HEK293 (cell line): ENCODE measurements around the gene ZMYM2.
A peak's percentile ranks its signal among the peaks of the same experiment; 100 is the strongest.

Experiments
- GLI4 ChIP-seq: fragments of 450-650 bp; formaldehyde crosslinking; IDR thresholded peaks from 2 replicates; pipeline ENCODE4 v1.5.1; 2016; ENCODE audit warnings: missing biosample characterization, missing genetic modification characterization
- SCRT1 ChIP-seq: fragments of 450-650 bp; formaldehyde crosslinking; IDR thresholded peaks from 2 replicates; pipeline ENCODE4 v1.5.1; 2016; ENCODE audit warnings: missing biosample characterization, missing genetic modification characterization, borderline replicate concordance
- TCF7L2 ChIP-seq: IDR thresholded peaks from 2 replicates; pipeline ENCODE4 v1.6.1; 2011; ENCODE audit warnings: low read depth, mild to moderate bottlenecking, inconsistent platforms, low read length, moderate library complexity, borderline replicate concordance
- WT1 ChIP-seq: fragments of 450-650 bp; formaldehyde crosslinking; IDR thresholded peaks from 2 replicates; pipeline ENCODE4 v1.5.1; 2016; ENCODE audit warnings: missing biosample characterization, missing genetic modification characterization
- ZBTB7A ChIP-seq: fragments of 450-650 bp; formaldehyde crosslinking; IDR thresholded peaks from 2 replicates; pipeline ENCODE4 v1.5.1; 2016; ENCODE audit warnings: low read depth, missing biosample characterization, missing genetic modification characterization
- ZFHX2 ChIP-seq: fragments of 450-650 bp; formaldehyde crosslinking; conservative IDR thresholded peaks from 2 replicates; pipeline ENCODE4 v1.5.1; 2016; ENCODE audit warnings: missing biosample characterization, missing genetic modification characterization
- ZNF112 ChIP-seq: fragments of 450-650 bp; formaldehyde crosslinking; IDR thresholded peaks from 2 replicates; pipeline ENCODE4 v1.5.0; 2017; ENCODE audit warnings: missing biosample characterization, missing genetic modification characterization
- ZNF140 ChIP-seq: fragments of 450-650 bp; formaldehyde crosslinking; IDR thresholded peaks from 2 replicates; pipeline ENCODE4 v1.5.1; 2016; ENCODE audit warnings: missing biosample characterization, missing genetic modification characterization
- ZNF169 ChIP-seq: fragments of 450-650 bp; formaldehyde crosslinking; IDR thresholded peaks from 2 replicates; pipeline ENCODE4 v1.5.1; 2016; ENCODE audit warnings: missing biosample characterization, missing genetic modification characterization
- ZNF19 ChIP-seq: fragments of 450-650 bp; formaldehyde crosslinking; IDR thresholded peaks from 2 replicates; pipeline ENCODE4; 2016; ENCODE audit warnings: missing biosample characterization, missing genetic modification characterization, low read depth
- ZNF239 ChIP-seq: fragments of 450-650 bp; formaldehyde crosslinking; IDR thresholded peaks from 2 replicates; pipeline ENCODE4 v1.5.1; 2016; ENCODE audit warnings: missing biosample characterization, missing genetic modification characterization
- ZNF311 ChIP-seq: fragments of 450-650 bp; formaldehyde crosslinking; IDR thresholded peaks from 2 replicates; pipeline ENCODE4 v1.5.1; 2017; ENCODE audit warnings: missing biosample characterization, missing genetic modification characterization, borderline replicate concordance
- ZNF404 ChIP-seq: fragments of 450-650 bp; formaldehyde crosslinking; IDR thresholded peaks from 2 replicates; pipeline ENCODE4 v1.5.1; 2017; ENCODE audit warnings: missing biosample characterization, missing genetic modification characterization
- ZNF423 ChIP-seq: fragments of 450-650 bp; formaldehyde crosslinking; IDR thresholded peaks from 2 replicates; pipeline ENCODE4 v1.5.1; 2016; ENCODE audit warnings: missing biosample characterization, missing genetic modification characterization
- ZNF510 ChIP-seq: fragments of 450-650 bp; formaldehyde crosslinking; IDR thresholded peaks from 2 replicates; pipeline ENCODE4 v1.5.1; 2018; ENCODE audit warnings: mild to moderate bottlenecking, missing genetic modification characterization, missing biosample characterization; ENCODE audit not compliant: insufficient replicate concordance
- ZNF610 ChIP-seq: fragments of 450-650 bp; formaldehyde crosslinking; IDR thresholded peaks from 2 replicates; pipeline ENCODE4 v1.5.1; 2016; ENCODE audit warnings: missing biosample characterization, missing genetic modification characterization, borderline replicate concordance
- ZNF654 ChIP-seq: fragments of 450-650 bp; formaldehyde crosslinking; IDR thresholded peaks from 2 replicates; pipeline ENCODE4 v1.5.1; 2016; ENCODE audit warnings: low read depth, missing biosample characterization, missing genetic modification characterization
- ZNF830 ChIP-seq: fragments of 450-650 bp; IDR thresholded peaks from 2 replicates; pipeline ENCODE4 v1.5.0; 2018; ENCODE audit warnings: missing biosample characterization, missing genetic modification characterization, low read depth, mild to moderate bottlenecking, moderate library complexity
- TF ChIP-seq, protein P1 (sequence below): fragments of 450-650 bp; formaldehyde crosslinking; IDR thresholded peaks from 2 replicates; pipeline ENCODE4 v1.5.1; 2016; ENCODE audit warnings: missing biosample characterization, missing genetic modification characterization
- TF ChIP-seq, protein P2 (sequence below): fragments of 450-650 bp; formaldehyde crosslinking; IDR thresholded peaks from 2 replicates; pipeline ENCODE4 v1.5.1; 2017; ENCODE audit warnings: missing biosample characterization, missing genetic modification characterization
- TF ChIP-seq, protein P3 (sequence below): fragments of 450-650 bp; formaldehyde crosslinking; IDR thresholded peaks from 2 replicates; pipeline ENCODE4 v1.5.1; 2016; ENCODE audit warnings: missing biosample characterization, missing genetic modification characterization, borderline replicate concordance
- TF ChIP-seq, protein P4 (sequence below): fragments of 450-650 bp; formaldehyde crosslinking; IDR thresholded peaks from 2 replicates; pipeline ENCODE4 v1.5.1; 2016; ENCODE audit warnings: missing biosample characterization, missing genetic modification characterization
- TF ChIP-seq, protein P5 (sequence below): IDR thresholded peaks from 2 replicates; pipeline ENCODE4 v1.6.1; 2011; ENCODE audit warnings: mild to moderate bottlenecking, low read depth, low read length, borderline replicate concordance
- TF ChIP-seq, protein P6 (sequence below): fragments of 450-650 bp; formaldehyde crosslinking; IDR thresholded peaks from 2 replicates; pipeline ENCODE4 v1.5.1; 2016; ENCODE audit warnings: missing biosample characterization, missing genetic modification characterization
- TF ChIP-seq, protein P7 (sequence below): fragments of 450-650 bp; formaldehyde crosslinking; IDR thresholded peaks from 2 replicates; pipeline ENCODE4 v1.5.1; 2016; ENCODE audit warnings: missing biosample characterization, missing genetic modification characterization
- TF ChIP-seq, protein P8 (sequence below): fragments of 450-650 bp; formaldehyde crosslinking; IDR thresholded peaks from 2 replicates; pipeline ENCODE4 v1.5.1; 2017; ENCODE audit warnings: missing biosample characterization, mild to moderate bottlenecking, missing genetic modification characterization, moderate library complexity

ZMYM2 gene

DNA sequence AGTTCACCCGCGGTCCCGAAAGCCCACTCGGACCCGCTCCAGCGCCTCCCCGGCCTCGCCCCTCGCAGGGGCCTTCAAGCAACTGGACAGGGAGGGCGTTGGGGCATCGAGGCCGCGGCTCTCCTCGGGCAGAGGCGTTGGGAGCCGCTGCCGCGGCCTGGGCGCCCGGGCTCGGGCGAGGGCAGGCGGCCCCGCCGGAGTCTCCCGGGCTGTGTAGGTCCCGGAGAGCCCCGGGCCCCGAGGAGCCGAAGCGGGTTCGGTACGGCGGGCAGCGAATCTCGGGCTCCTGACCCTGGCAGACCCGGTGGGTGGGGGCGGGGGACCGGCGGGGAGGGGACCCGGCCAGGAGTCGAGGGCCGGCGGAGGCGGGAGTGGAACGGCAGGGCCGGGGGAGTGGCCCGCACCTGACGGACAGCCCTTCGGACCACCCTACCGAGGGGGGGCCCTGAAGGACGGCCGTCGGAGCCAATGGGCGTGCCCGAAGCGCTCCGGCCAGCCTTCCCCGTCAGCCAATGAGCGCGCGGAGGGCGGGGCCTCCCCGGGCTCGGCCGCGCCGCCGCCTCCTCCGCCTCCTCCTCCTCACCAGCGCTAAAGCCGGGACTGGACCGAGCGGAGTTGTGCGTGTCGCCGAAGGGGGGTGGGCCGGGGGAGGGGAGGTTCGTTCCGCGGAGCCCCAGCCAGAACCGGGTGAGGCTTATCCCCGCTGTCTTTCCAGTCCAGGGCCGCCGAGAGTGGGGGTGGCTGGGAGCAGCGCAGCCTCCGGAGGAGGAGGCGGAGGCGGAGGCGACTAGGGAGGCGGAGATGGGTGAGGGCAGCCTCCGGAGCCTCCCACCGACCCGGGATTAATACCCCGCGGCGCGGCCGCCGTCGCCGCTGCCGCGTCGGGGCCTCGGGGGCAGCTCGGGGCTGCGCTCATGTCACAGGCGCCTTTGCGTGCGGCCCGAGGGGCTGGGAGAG is at the start of gene ZMYM2 (continued):
- TF ChIP-seq, protein P1, sequence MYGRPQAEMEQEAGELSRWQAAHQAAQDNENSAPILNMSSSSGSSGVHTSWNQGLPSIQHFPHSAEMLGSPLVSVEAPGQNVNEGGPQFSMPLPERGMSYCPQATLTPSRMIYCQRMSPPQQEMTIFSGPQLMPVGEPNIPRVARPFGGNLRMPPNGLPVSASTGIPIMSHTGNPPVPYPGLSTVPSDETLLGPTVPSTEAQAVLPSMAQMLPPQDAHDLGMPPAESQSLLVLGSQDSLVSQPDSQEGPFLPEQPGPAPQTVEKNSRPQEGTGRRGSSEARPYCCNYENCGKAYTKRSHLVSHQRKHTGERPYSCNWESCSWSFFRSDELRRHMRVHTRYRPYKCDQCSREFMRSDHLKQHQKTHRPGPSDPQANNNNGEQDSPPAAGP (tag by site-specific recombination): peak; percentile 56; the same call in 1 of the 2 replicates
- TF ChIP-seq, protein P2, sequence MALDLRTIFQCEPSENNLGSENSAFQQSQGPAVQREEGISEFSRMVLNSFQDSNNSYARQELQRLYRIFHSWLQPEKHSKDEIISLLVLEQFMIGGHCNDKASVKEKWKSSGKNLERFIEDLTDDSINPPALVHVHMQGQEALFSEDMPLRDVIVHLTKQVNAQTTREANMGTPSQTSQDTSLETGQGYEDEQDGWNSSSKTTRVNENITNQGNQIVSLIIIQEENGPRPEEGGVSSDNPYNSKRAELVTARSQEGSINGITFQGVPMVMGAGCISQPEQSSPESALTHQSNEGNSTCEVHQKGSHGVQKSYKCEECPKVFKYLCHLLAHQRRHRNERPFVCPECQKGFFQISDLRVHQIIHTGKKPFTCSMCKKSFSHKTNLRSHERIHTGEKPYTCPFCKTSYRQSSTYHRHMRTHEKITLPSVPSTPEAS (tag by site-specific recombination): no peak
- TF ChIP-seq ZNF112: no peak
- no peak for TF ChIP-seq SCRT1 (tag by site-specific recombination)
- TF ChIP-seq ZNF169 (tag by site-specific recombination): no peak
- no peak for TF ChIP-seq GLI4
- no peak for TF ChIP-seq ZNF654 (tag by site-specific recombination)
- TF ChIP-seq ZNF404: no peak
- no peak for TF ChIP-seq ZBTB7A (tag by site-specific recombination)
- TF ChIP-seq ZNF239 (tag by site-specific recombination): no peak
- TF ChIP-seq, protein P3, sequence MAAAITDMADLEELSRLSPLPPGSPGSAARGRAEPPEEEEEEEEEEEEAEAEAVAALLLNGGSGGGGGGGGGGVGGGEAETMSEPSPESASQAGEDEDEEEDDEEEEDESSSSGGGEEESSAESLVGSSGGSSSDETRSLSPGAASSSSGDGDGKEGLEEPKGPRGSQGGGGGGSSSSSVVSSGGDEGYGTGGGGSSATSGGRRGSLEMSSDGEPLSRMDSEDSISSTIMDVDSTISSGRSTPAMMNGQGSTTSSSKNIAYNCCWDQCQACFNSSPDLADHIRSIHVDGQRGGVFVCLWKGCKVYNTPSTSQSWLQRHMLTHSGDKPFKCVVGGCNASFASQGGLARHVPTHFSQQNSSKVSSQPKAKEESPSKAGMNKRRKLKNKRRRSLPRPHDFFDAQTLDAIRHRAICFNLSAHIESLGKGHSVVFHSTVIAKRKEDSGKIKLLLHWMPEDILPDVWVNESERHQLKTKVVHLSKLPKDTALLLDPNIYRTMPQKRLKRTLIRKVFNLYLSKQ (tag by site-specific recombination): no peak
- TF ChIP-seq WT1 (tag by site-specific recombination): peak; percentile 12; the same call in 1 of the 2 replicates
- TF ChIP-seq ZNF830 (tag by site-specific recombination): no peak
- TF ChIP-seq, protein P4, sequence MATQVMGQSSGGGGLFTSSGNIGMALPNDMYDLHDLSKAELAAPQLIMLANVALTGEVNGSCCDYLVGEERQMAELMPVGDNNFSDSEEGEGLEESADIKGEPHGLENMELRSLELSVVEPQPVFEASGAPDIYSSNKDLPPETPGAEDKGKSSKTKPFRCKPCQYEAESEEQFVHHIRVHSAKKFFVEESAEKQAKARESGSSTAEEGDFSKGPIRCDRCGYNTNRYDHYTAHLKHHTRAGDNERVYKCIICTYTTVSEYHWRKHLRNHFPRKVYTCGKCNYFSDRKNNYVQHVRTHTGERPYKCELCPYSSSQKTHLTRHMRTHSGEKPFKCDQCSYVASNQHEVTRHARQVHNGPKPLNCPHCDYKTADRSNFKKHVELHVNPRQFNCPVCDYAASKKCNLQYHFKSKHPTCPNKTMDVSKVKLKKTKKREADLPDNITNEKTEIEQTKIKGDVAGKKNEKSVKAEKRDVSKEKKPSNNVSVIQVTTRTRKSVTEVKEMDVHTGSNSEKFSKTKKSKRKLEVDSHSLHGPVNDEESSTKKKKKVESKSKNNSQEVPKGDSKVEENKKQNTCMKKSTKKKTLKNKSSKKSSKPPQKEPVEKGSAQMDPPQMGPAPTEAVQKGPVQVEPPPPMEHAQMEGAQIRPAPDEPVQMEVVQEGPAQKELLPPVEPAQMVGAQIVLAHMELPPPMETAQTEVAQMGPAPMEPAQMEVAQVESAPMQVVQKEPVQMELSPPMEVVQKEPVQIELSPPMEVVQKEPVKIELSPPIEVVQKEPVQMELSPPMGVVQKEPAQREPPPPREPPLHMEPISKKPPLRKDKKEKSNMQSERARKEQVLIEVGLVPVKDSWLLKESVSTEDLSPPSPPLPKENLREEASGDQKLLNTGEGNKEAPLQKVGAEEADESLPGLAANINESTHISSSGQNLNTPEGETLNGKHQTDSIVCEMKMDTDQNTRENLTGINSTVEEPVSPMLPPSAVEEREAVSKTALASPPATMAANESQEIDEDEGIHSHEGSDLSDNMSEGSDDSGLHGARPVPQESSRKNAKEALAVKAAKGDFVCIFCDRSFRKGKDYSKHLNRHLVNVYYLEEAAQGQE: no peak
- TF ChIP-seq TCF7L2: no peak
- TF ChIP-seq ZNF510 (tag by site-specific recombination): no peak
- no peak for TF ChIP-seq ZNF140 (tag by site-specific recombination)
- peak; percentile 46; the same call in 1 of the 2 replicates for TF ChIP-seq ZNF423 (tag by site-specific recombination)
- TF ChIP-seq, protein P5, sequence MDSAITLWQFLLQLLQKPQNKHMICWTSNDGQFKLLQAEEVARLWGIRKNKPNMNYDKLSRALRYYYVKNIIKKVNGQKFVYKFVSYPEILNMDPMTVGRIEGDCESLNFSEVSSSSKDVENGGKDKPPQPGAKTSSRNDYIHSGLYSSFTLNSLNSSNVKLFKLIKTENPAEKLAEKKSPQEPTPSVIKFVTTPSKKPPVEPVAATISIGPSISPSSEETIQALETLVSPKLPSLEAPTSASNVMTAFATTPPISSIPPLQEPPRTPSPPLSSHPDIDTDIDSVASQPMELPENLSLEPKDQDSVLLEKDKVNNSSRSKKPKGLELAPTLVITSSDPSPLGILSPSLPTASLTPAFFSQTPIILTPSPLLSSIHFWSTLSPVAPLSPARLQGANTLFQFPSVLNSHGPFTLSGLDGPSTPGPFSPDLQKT: no peak
- peak; percentile 88 for TF ChIP-seq ZFHX2 (tag by site-specific recombination)
- no peak for TF ChIP-seq ZNF610 (tag by site-specific recombination)
- TF ChIP-seq ZNF19 (tag by site-specific recombination): no peak
- TF ChIP-seq, protein P6, sequence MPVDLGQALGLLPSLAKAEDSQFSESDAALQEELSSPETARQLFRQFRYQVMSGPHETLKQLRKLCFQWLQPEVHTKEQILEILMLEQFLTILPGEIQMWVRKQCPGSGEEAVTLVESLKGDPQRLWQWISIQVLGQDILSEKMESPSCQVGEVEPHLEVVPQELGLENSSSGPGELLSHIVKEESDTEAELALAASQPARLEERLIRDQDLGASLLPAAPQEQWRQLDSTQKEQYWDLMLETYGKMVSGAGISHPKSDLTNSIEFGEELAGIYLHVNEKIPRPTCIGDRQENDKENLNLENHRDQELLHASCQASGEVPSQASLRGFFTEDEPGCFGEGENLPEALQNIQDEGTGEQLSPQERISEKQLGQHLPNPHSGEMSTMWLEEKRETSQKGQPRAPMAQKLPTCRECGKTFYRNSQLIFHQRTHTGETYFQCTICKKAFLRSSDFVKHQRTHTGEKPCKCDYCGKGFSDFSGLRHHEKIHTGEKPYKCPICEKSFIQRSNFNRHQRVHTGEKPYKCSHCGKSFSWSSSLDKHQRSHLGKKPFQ (tag by site-specific recombination): no peak
- TF ChIP-seq, protein P7, sequence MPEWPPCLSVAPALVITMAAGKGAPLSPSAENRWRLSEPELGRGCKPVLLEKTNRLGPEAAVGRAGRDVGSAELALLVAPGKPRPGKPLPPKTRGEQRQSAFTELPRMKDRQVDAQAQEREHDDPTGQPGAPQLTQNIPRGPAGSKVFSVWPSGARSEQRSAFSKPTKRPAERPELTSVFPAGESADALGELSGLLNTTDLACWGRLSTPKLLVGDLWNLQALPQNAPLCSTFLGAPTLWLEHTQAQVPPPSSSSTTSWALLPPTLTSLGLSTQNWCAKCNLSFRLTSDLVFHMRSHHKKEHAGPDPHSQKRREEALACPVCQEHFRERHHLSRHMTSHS: no peak
- TF ChIP-seq, protein P8, sequence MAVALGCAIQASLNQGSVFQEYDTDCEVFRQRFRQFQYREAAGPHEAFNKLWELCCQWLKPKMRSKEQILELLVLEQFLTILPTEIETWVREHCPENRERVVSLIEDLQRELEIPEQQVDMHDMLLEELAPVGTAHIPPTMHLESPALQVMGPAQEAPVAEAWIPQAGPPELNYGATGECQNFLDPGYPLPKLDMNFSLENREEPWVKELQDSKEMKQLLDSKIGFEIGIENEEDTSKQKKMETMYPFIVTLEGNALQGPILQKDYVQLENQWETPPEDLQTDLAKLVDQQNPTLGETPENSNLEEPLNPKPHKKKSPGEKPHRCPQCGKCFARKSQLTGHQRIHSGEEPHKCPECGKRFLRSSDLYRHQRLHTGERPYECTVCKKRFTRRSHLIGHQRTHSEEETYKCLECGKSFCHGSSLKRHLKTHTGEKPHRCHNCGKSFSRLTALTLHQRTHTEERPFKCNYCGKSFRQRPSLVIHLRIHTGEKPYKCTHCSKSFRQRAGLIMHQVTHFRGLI: no peak
- TF ChIP-seq ZNF311 (tag by site-specific recombination): no peak
